Tibial artery (tissue), 4 donors: Measurements from ENCODE around the gene SAMD3.

Source experiments
- DNase-seq, 2 donors: peaks; one replicate each; pipeline ENCODE4 v3.0.0-alpha.2; 2019
- H3K27ac ChIP-seq, 2 donors: fragments of 200-600 bp; sonication (generic) in 1 of 2; 1 replicate in 1 of 2; 2 replicates in 1 of 2; pipeline ENCODE4 v1.5.1; 2018 to 2019; ENCODE audit warnings: mild to moderate bottlenecking in 1 of 2
- H3K27me3 ChIP-seq, 2 donors: fragments of 200-600 bp; sonication (generic) in 1 of 2; one replicate each; pipeline versions ENCODE4 v1.5.1 to v1.6.0; 2016 to 2019
- H3K36me3 ChIP-seq, 3 donors: fragments of 200-600 bp; sonication (generic) in 2 of 3; one replicate each; pipeline ENCODE4 v1.5.1; 2016 to 2019; ENCODE audit warnings: mild to moderate bottlenecking in 2 of 3
- H3K4me1 ChIP-seq, 4 donors: fragments of 200-600 bp; sonication (generic) in 2 of 4; 1 replicate in 3 of 4; 2 replicates in 1 of 4; pipeline ENCODE4 v1.5.1; 2016 to 2019
- H3K4me3 ChIP-seq, 2 donors: fragments of 200-600 bp; sonication (generic) in 1 of 2; 1 replicate in 1 of 2; 2 replicates in 1 of 2; pipeline ENCODE4 v1.5.1; 2018 to 2019; ENCODE audit warnings: mild to moderate bottlenecking in 2 of 2
- H3K9me3 ChIP-seq, 3 donors: fragments of 200-600 bp; sonication (generic) in 1 of 3; one replicate each; pipeline ENCODE4 v1.5.1; 2016 to 2019
- CTCF ChIP-seq, 2 experiments: fragments of 200-600 bp in 1 of 2; fragments of 450-650 bp in 1 of 2; IDR thresholded peaks; one replicate each; pipeline ENCODE4 v1.5.1; 2017 to 2019; ENCODE audit warnings: antibody characterized with exemption in 2 of 2, mild to moderate bottlenecking in 1 of 2, moderate library complexity in 1 of 2
- intact Hi-C: fragments of 100-400 bp; cut with DNase I; formaldehyde crosslinking; loops from one replicate; pipeline ENCODE4 v1.15.0; 2023; ENCODE audit warnings: low total_unique reads

SAMD3 gene

DNA sequence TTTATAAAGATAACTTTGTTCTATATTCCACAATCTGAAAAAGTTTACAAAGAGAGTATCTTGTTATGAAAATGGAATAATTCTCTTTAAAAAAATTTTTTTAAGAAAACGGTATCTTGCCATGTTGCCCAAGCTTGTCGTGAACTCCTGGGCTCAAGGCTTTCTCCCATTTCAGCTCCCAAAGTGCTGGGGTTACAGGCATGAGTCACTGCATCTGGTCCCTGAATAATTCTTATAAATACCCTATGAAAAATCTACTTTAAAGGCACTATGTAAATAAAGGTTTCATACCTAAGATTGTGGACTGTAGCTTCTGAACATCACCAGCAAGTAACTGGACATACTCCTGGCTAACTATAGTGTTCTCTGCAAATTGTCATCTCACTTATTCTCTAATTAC lies 60.3 kb downstream of the SAMD3 start:
- H3K27me3 ChIP-seq, result no peaks in the 10 kb centered on the region
- H3K9me3 ChIP-seq, result no peaks in the 10 kb centered on the region
- intact Hi-C loops, result no loop called here
- H3K27ac ChIP-seq, result no peak overlapping the region
- no peaks in the 10 kb centered on the region for H3K4me1 ChIP-seq
- TF ChIP-seq CTCF (IDR thresholded peaks at IDR 0.05), result no peak
- H3K4me3 ChIP-seq, result no peak overlapping the region
- DNase-seq, result no peak
- no peaks in the 10 kb centered on the region for H3K36me3 ChIP-seq

DNA sequence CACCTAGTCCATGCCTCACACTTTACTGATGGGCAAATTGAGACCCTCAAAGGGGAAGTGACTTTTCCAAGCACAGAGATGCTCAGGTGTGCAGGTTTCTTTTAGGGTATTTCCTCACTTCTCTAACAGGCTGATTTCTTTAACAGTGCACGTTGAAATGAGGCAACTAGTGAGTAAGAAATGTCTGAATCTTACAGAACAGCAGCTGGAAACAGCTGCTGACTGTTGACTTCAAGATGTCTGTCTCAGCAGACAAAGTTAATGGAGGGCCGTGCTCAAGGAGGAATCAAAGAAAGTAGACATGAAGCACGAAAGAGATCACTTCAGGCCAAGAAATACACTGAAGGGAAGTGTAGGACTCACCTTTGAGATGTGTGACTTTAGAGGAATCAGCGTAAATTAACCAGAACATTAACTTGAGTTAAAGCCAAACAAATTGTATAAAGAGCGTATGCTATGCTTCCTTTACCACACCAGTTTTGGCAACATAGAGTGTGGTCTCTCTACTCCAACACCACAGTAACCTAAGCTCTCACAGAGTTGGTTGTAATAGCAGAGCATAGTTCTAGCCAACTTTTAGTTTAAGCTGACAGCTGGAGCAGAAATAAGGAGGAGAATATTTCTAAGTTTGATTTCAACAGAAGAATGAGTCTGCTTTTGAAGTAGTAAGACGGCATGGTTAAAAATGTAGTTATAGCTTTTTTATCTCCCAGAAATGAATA lies 60.9 kb downstream of the SAMD3 start:
- no peak overlapping the region for H3K27ac ChIP-seq
- no peaks in the 10 kb centered on the region for H3K4me1 ChIP-seq
- no peak for DNase-seq
- no peak overlapping the region for H3K4me3 ChIP-seq
- no peak for TF ChIP-seq CTCF (IDR thresholded peaks at IDR 0.05)
- no peaks in the 10 kb centered on the region for H3K9me3 ChIP-seq
- no peaks in the 10 kb centered on the region for H3K27me3 ChIP-seq
- no peaks in the 10 kb centered on the region for H3K36me3 ChIP-seq
- intact Hi-C loops, result no loop called here

DNA sequence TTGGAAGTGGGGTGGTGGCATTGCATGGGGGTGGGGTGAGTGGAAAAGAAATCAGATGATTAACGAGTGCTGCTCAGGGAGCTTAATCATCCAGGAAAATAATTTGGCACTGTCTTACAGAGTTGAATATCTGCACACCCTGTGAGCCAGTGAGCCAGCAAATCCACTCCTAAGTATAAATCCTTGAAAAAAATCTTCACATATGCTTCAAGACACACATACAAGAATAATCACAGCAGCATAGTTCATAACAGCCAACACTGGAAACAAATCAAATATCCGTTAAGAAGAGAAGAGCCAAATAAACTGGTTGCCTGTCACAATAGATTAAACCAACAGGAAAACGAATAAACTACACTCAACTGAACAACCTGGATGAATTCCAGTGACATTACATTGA lies 62.8 kb downstream of the SAMD3 start:
- no peak for DNase-seq
- Histone ChIP-seq H3K27me3 (no peaks in the 10 kb centered on the region), H3K4me3 (no peak overlapping the region), H3K9me3 (no peaks in the 10 kb centered on the region), H3K27ac (no peak overlapping the region), H3K4me1 (no peaks in the 10 kb centered on the region), H3K36me3 (no peaks in the 10 kb centered on the region)
- TF ChIP-seq CTCF (IDR thresholded peaks at IDR 0.05), result no peak
- intact Hi-C loops, result no loop called here

DNA sequence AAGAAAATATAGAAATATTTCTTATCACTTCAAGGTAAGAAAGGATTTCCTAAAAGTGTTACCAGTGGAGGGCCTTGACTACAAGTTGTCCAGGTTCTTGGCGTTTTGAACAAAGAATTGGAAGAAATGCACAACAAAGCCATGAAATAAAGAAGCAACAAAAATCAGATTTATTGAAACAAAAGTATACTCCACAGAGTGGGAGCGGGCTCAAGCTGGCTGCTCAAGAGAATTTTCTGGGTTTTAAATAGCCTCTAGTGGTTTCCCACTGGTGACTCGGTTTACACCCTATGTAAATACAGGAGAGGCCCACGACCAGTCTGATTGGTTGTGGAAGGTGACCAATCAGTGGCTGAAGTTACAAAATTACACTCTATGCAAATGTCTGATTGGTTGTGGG lies 64.2 kb downstream of the SAMD3 start:
- no peak overlapping the region for H3K27ac ChIP-seq
- DNase-seq, result no peak
- no peak for TF ChIP-seq CTCF (IDR thresholded peaks at IDR 0.05)
- no peaks in the 10 kb centered on the region for H3K27me3 ChIP-seq
- no peak overlapping the region for H3K4me3 ChIP-seq
- intact Hi-C loops, result no loop called here
- H3K9me3 ChIP-seq, result no peaks in the 10 kb centered on the region
- H3K4me1 ChIP-seq, result no peaks in the 10 kb centered on the region
- H3K36me3 ChIP-seq, result no peaks in the 10 kb centered on the region

- no peak for DNase-seq
- Histone ChIP-seq H3K4me1 (no peaks in the 10 kb centered on the region), H3K36me3 (no peaks in the 10 kb centered on the region), H3K27me3 (no peaks in the 10 kb centered on the region), H3K9me3 (no peaks in the 10 kb centered on the region), H3K4me3 (no peak overlapping the region), H3K27ac (no peak overlapping the region)
- TF ChIP-seq CTCF (IDR thresholded peaks at IDR 0.05), result no peak
- intact Hi-C loops, result no loop called here
These were observed 64.7 kb downstream of the SAMD3 start for GRCh38 chr6:130158056-130158455.

- no peak for TF ChIP-seq CTCF (IDR thresholded peaks at IDR 0.05)
- Histone ChIP-seq H3K4me1 (no peaks in the 10 kb centered on the region), H3K27ac (no peak overlapping the region), H3K4me3 (no peak overlapping the region), H3K9me3 (no peaks in the 10 kb centered on the region), H3K36me3 (no peaks in the 10 kb centered on the region), H3K27me3 (no peaks in the 10 kb centered on the region)
- intact Hi-C loops, result no loop called here
- no peak for DNase-seq
These were observed 65.8 kb downstream of the SAMD3 start for GRCh38 chr6:130156908-130157307.
